Suprapubic skin (tissue), 4 donors: ENCODE data around the gene HPCAL1. TPM values are rescaled to one million over a fixed set of nuclear protein-coding genes. Genes with fewer than 3 reads are reported as not detected.

Experiments used
- DNase-seq, 2 donors: peaks; one replicate each; pipeline ENCODE4 v3.0.0-alpha.2; 2019; ENCODE audit warnings: low spot score in 2 of 2
- H3K27ac ChIP-seq: fragments of 200-600 bp; sonication (generic); one replicate; pipeline ENCODE4 v1.5.1; 2019
- H3K27me3 ChIP-seq: fragments of 200-600 bp; sonication (generic); one replicate; pipeline ENCODE4 v1.5.1; 2019
- H3K36me3 ChIP-seq: fragments of 200-600 bp; sonication (generic); one replicate; pipeline ENCODE4 v1.5.1; 2019
- H3K4me1 ChIP-seq: fragments of 200-600 bp; sonication (generic); one replicate; pipeline ENCODE4 v1.5.1; 2019
- H3K4me3 ChIP-seq: fragments of 200-600 bp; sonication (generic); one replicate; pipeline ENCODE4 v1.5.1; 2019; ENCODE audit warnings: mild to moderate bottlenecking
- H3K9me3 ChIP-seq: fragments of 200-600 bp; sonication (generic); one replicate; pipeline ENCODE4 v1.5.1; 2019
- EP300 ChIP-seq: sonication (generic); formaldehyde crosslinking; IDR thresholded peaks from one replicate; pipeline ENCODE4 v1.6.1; 2017; ENCODE audit warnings: antibody characterized with exemption
- POLR2A ChIP-seq, 2 donors: fragments of 450-650 bp; IDR thresholded peaks; one replicate each; pipeline ENCODE4 v1.6.1; 2017; ENCODE audit warnings: antibody characterized with exemption in 2 of 2, mild to moderate bottlenecking in 2 of 2, moderate library complexity in 2 of 2
- POLR2AphosphoS5 ChIP-seq, 3 donors: sonication (generic); formaldehyde crosslinking; IDR thresholded peaks; one replicate each; pipeline ENCODE4 v1.6.1; 2017; ENCODE audit warnings: antibody characterized with exemption in 3 of 3
- WGBS: methylation state at CpG from one replicate; pipeline ENCODE4 v1.1.5; 2018; 5-methylcytosine and 5-hydroxymethylcytosine counted together
- total RNA-seq, 4 donors: library from RNA; depleted of rRNA; stranded (reverse); fragments of >200 nt; gene quantifications; one replicate each; pipeline ENCODE4 v1.1.0, GENCODE V29; 2016
- TF ChIP-seq, protein P1 (sequence below), 2 donors: fragments of 200-600 bp in 1 of 2; fragments of 450-650 bp in 1 of 2; sonication (generic) in 1 of 2; IDR thresholded peaks; one replicate each; pipeline ENCODE4 v1.5.1; 2016 to 2019; ENCODE audit warnings: antibody characterized with exemption in 2 of 2, mild to moderate bottlenecking in 1 of 2, moderate library complexity in 1 of 2

Gene HPCAL1
- total RNA-seq, 4 donors from 2014 or later, result 27.7 to 40.7 (median 35.3) TPM

DNA sequence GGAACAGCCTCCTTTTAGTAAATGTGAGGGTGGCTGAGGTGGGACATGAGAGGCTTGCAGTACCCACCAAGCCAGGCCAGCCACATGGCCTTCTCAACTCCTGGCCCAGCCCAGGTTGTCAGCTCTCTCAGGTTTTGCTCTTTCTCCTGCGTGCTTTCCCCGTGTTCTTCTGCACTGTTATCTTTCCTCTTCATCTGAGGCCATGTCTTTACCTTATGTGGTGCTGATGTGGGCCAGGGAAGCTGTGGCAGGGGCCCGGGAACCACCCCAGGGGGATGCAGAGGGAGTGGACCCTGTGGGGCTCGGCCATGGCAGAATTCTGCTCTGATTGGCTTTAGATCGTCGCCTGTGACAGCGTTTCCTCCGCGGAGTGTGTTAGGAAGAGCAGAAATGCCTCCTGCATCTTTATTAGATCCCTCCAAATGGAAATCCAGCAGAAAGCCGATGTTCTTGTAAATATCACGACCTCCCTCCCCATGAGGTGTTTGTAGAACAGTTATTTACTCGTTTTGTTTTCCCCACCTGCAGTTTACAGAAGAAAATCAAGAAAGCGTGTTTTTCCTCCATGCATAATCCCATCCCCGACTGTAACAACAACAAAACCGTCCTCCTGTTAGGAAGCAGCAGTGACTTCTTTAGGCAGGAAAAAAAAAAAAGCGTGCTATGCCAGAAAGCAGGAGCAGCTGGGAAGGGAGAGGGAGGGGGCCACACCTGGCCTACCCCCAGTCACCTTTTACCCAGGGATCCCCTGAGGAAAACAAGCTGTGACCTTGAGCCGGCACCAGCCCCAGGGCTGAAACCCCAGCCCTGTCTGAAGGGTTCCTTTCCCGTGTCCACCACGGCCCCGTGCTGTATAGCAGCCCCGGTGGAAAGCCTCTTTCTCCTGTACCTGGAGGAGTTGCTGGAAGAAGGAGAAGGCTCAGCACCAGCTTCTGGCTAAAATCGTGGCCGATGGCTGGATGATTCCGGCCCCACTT lies 54.8 kb downstream of the HPCAL1 start:
- H3K9me3 ChIP-seq, result no peaks in the 10 kb centered on the region
- 92% methylated on average over 24 of the region's 24 CpGs for WGBS
- no peaks in the 10 kb centered on the region for H3K27me3 ChIP-seq
- H3K4me1 ChIP-seq, result no peaks in the 10 kb centered on the region
- no peak for TF ChIP-seq POLR2AphosphoS5 (IDR thresholded peaks at IDR 0.05)
- no peak for TF ChIP-seq EP300
- no peak overlapping the region for H3K27ac ChIP-seq
- H3K4me3 ChIP-seq, result no peak overlapping the region
- peaks cover 15% of the 10 kb centered on the region for H3K36me3 ChIP-seq
- no peak for DNase-seq

DNA sequence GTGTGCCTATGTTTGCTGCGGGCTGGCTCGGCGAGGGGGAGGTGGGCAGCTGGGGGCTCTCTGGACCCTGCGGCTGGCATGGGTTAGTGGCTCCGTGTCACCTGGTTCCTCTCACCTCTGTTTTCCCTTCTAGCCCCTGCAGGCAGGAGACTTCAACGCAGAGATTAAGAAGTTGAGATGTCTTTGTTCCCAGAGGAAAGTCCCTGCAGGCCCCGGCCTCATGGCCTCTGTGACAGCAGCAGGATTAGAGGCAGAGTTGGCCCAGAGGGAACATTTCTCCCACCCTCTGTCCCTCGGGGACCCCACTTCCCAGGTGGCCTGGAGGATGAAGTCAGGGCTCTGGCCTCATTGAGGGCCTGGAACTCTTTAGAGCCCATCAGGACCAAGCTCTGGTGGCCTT lies 56.5 kb downstream of the HPCAL1 start:
- H3K9me3 ChIP-seq, result no peaks in the 10 kb centered on the region
- no peak overlapping the region for H3K4me3 ChIP-seq
- no peaks in the 10 kb centered on the region for H3K27me3 ChIP-seq
- 100% methylated on average over 3 of the region's 8 CpGs for WGBS
- H3K36me3 ChIP-seq, result peaks cover 15% of the 10 kb centered on the region
- no peaks in the 10 kb centered on the region for H3K4me1 ChIP-seq
- no peak for TF ChIP-seq POLR2A (IDR thresholded peaks at IDR 0.05)
- TF ChIP-seq, protein P1, sequence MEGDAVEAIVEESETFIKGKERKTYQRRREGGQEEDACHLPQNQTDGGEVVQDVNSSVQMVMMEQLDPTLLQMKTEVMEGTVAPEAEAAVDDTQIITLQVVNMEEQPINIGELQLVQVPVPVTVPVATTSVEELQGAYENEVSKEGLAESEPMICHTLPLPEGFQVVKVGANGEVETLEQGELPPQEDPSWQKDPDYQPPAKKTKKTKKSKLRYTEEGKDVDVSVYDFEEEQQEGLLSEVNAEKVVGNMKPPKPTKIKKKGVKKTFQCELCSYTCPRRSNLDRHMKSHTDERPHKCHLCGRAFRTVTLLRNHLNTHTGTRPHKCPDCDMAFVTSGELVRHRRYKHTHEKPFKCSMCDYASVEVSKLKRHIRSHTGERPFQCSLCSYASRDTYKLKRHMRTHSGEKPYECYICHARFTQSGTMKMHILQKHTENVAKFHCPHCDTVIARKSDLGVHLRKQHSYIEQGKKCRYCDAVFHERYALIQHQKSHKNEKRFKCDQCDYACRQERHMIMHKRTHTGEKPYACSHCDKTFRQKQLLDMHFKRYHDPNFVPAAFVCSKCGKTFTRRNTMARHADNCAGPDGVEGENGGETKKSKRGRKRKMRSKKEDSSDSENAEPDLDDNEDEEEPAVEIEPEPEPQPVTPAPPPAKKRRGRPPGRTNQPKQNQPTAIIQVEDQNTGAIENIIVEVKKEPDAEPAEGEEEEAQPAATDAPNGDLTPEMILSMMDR (IDR thresholded peaks at IDR 0.05), result no peak
- no peak for TF ChIP-seq POLR2AphosphoS5 (IDR thresholded peaks at IDR 0.05)
- TF ChIP-seq EP300, result no peak
- no peak overlapping the region for H3K27ac ChIP-seq
- no peak for DNase-seq

DNA sequence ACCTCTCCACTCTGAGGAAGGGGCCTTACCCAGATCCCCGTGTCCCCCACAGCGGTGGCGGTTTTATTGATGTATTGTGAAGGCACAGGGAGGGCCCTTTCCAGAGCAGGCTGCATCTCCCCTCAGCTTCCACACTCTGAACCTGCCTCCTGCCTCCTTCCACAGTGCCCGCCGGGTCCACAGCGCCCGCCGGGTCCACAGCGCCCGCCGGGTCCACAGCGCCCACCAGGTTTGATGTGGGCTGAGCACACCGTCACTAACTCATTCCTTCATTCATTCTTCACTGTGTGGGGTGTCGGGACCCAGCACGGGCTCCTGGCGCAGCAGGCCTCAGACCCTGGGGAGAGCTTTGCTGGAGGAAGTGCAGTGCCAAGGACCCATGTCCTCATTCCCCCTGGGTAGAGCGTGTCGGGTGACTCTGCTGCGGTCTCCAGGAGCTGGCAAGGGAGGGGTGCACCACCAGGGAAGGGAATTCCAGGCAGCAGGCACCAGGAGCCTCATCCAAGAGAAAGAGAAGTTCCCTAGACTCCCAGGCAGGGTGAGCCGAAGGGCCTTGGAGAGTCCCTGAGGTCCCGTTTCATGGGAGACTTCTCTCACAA lies 57.1 kb downstream of the HPCAL1 start:
- H3K27me3 ChIP-seq, result no peaks in the 10 kb centered on the region
- WGBS, result 94% methylated on average over 18 of the region's 21 CpGs
- H3K36me3 ChIP-seq, result peaks cover 15% of the 10 kb centered on the region
- no peak overlapping the region for H3K4me3 ChIP-seq
- H3K4me1 ChIP-seq, result no peaks in the 10 kb centered on the region
- H3K9me3 ChIP-seq, result no peaks in the 10 kb centered on the region
- TF ChIP-seq POLR2A (IDR thresholded peaks at IDR 0.05) (no peak), POLR2AphosphoS5 (IDR thresholded peaks at IDR 0.05) (no peak), EP300 (no peak)
- TF ChIP-seq, protein P1 (IDR thresholded peaks at IDR 0.05), result no peak
- H3K27ac ChIP-seq, result no peak overlapping the region
- no peak for DNase-seq

DNA sequence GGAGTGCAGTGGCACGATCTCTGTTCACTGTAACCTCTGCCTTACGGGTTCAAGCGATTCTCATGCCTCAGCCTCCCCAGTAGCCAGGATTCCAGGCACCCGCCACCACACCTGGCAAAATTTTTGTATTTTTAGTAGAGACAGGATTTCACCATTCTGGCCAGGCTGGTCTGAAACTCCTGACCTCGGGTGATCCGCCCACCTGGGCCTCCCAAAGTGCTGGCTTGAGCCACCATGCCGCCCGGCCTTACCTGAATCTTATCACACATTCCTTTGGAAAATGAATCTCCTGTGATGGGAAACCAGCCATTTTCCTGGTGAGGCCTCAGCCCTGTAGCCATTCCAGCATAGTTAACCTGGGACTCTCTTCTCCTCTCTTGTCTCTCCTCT lies 57.8 kb downstream of the HPCAL1 start:
- 96% methylated on average over 8 of the region's 8 CpGs for WGBS
- Histone ChIP-seq H3K27me3 (no peaks in the 10 kb centered on the region), H3K4me3 (no peak overlapping the region), H3K4me1 (no peaks in the 10 kb centered on the region), H3K36me3 (peaks cover 15% of the 10 kb centered on the region), H3K9me3 (no peaks in the 10 kb centered on the region), H3K27ac (no peak overlapping the region)
- no peak for TF ChIP-seq POLR2A (IDR thresholded peaks at IDR 0.05)
- no peak for TF ChIP-seq EP300
- TF ChIP-seq POLR2AphosphoS5 (IDR thresholded peaks at IDR 0.05), result no peak
- TF ChIP-seq, protein P1 (IDR thresholded peaks at IDR 0.05), result no peak
- DNase-seq, result no peak

DNA sequence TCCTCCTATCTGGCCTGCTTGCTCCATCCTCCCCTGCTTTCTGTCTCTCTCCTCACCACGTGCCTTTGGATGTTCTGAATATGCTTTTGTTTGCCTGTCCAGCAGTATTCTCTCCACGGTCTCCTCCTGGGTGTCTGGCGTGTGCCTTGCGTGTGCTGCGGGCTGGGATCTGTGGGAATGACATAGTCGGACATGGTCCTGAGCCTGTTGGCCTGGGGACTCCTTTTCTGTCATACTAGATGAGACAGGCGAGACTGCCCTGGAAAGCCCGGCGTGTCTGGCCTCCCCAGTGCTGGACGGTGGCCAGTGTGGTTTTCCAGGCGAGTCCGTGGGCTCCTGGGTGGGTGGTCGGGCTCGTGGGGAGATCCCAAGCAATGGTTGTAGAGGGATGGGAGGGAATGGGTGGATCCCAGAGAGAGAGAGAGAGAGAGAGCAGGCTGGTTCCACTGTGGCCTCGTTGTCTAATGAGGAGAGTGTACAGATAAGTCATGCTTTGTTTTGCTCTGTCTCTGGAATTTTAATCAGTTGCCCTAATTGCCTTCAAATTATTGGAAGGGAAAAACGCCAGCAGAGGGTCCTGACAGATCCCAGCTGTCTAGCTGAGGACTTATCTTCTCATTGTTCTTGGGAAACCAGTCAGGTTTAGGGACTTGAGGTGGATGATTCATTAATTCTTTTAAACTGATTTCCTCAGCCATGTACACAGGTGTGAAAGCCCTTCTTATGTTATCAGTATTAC lies 58.3 kb downstream of the HPCAL1 start:
- DNase-seq, result no peak
- TF ChIP-seq EP300 (no peak), POLR2A (IDR thresholded peaks at IDR 0.05) (no peak), POLR2AphosphoS5 (IDR thresholded peaks at IDR 0.05) (no peak)
- TF ChIP-seq, protein P1 (IDR thresholded peaks at IDR 0.05), result no peak
- no peaks in the 10 kb centered on the region for H3K27me3 ChIP-seq
- H3K4me3 ChIP-seq, result no peak overlapping the region
- WGBS, result 76% methylated on average over 16 of the region's 16 CpGs
- H3K4me1 ChIP-seq, result no peaks in the 10 kb centered on the region
- H3K36me3 ChIP-seq, result peaks cover 15% of the 10 kb centered on the region
- H3K27ac ChIP-seq, result no peak overlapping the region
- no peaks in the 10 kb centered on the region for H3K9me3 ChIP-seq
